ENCODE measurements around the gene PFN3. TPM values are rescaled to one million over a fixed set of nuclear protein-coding genes. Genes with fewer than 3 reads are reported as not detected.
"Not testable (repeated sequence)": the region's sequence is repeated elsewhere in the genome, so short reads cannot be mapped to it uniquely, and the experiment has no call there.

PFN3 gene
- total RNA-seq, 2 experiments from 2014 or later: not detected

DNA sequence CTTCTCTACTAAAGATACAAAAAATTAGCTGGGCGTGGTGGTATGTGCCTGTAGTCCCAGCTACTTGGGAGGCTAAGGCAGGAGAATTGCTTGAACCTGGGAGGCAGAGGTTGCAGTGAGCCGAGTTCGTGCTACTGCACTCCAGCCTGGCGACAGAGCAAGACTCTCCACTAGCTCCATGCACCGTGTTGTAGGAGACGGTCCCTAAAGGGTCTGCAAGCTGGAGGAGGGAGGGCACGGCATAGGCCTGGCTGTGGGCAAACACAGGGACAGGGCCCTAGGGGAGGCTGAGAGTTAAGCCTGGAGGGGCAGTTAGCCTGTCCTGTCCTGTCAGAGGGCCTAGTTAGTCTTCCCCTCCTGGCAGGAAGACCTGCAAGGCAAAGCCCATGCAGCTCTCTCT lies 39.7 kb downstream of the PFN3 start:
- not testable (repeated sequence) for H3K36me3 Mint-ChIP-seq, H3K27me3 Mint-ChIP-seq, H3K9me3 Mint-ChIP-seq, H3K4me3 Mint-ChIP-seq, DNase-seq
- Mint-ChIP-seq H3K27ac (peak overlapping the region; percentile 29), H3K4me1 (peaks cover 83% of the 10 kb centered on the region)

GRCh38 chr5:177359860-177360259 lies 40.6 kb downstream of the PFN3 start:
- H3K36me3 Mint-ChIP-seq: peaks cover 14% of the 10 kb centered on the region
- no peaks in the 10 kb centered on the region for H3K27me3 Mint-ChIP-seq
- DNase-seq: no peak
- peak overlapping the region; percentile 92 for H3K4me3 Mint-ChIP-seq
- H3K9me3 Mint-ChIP-seq: peaks cover 6% of the 10 kb centered on the region
- H3K27ac Mint-ChIP-seq: peak overlapping the region; percentile 86
- peaks cover 82% of the 10 kb centered on the region for H3K4me1 Mint-ChIP-seq

DNA sequence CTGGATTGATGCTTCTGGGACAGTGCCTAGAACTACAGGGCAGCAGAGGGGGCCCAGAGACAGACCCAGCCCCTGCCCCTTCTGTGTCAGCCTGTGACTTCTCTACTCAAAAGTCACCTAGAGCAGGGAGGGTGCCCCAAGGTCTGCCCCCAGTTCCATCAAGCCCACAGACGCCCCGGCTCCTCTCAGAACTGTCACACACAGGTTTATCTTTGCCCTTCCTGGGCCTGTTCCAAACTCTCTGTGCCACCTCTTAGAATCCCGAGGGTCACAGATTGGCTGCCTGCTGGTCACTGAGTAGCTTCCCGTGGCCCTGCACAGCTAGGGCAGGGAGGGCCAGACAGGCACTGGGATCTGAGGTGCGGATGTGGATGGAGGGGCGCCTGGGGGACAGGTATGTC lies 41.0 kb downstream of the PFN3 start:
- Mint-ChIP-seq H3K36me3 (peaks cover 14% of the 10 kb centered on the region), H3K4me3 (peak overlapping the region; percentile 92), H3K9me3 (peaks cover 10% of the 10 kb centered on the region), H3K27ac (peak overlapping the region; percentile 86), H3K4me1 (peaks cover 79% of the 10 kb centered on the region), H3K27me3 (no peaks in the 10 kb centered on the region)
- no peak for DNase-seq

- no peaks in the 10 kb centered on the region for H3K27me3 Mint-ChIP-seq
- H3K4me3 Mint-ChIP-seq: peak overlapping the region; percentile 92
- H3K36me3 Mint-ChIP-seq: peaks cover 14% of the 10 kb centered on the region
- H3K27ac Mint-ChIP-seq: peak overlapping the region; percentile 86
- H3K9me3 Mint-ChIP-seq: peaks cover 10% of the 10 kb centered on the region
- DNase-seq: no peak
- peaks cover 72% of the 10 kb centered on the region for H3K4me1 Mint-ChIP-seq
These were observed 42.1 kb downstream of the PFN3 start for GRCh38 chr5:177358370-177358819.

GRCh38 chr5:177357459-177358351 lies 42.8 kb downstream of the PFN3 start, which contains the start of gene RGS14:
Gene RGS14 (plus strand): TSS chr5:177357924. CDS start chr5:177358025, 101 bp downstream.
- peak within 1 kb of the TSS; percentile 87 for H3K27ac Mint-ChIP-seq
- H3K4me3 Mint-ChIP-seq: peak within 1 kb of the TSS; percentile 92
- peaks cover 66% of the 10 kb centered on the region for H3K4me1 Mint-ChIP-seq
- H3K36me3 Mint-ChIP-seq: peaks cover 14% of the 10 kb centered on the region
- no peaks in the 10 kb centered on the region for H3K27me3 Mint-ChIP-seq
- DNase-seq: peak; percentile 67
- peaks cover 10% of the 10 kb centered on the region for H3K9me3 Mint-ChIP-seq

- DNase-seq: no peak
- Mint-ChIP-seq H3K36me3 (peaks cover 14% of the 10 kb centered on the region), H3K9me3 (peaks cover 10% of the 10 kb centered on the region)
These were observed 43.4 kb downstream of the PFN3 start for GRCh38 chr5:177357146-177357458.

DNA sequence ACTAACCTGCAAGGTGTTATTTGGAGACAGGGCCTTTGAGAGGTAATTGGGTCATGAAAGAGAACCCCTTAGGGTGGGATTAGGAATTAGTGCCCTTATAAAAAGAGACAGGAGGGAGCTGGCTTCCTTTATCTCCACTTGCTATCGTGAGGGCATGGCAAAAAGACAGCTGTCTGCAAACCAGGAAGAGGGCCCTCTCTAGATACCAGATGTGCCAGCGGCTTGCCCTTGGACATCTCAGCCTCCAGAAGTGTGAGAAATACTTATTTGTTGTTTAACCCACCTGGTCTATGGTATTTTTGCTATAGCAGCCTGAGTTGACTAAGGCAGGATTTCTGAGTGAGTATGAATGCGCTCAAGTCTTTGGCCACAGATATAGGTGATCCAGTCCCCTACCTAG lies 43.7 kb downstream of the PFN3 start:
- Mint-ChIP-seq H3K27ac (peak overlapping the region; percentile 87), H3K9me3 (peaks cover 10% of the 10 kb centered on the region), H3K27me3 (no peaks in the 10 kb centered on the region), H3K4me3 (peak overlapping the region; percentile 92), H3K36me3 (peaks cover 13% of the 10 kb centered on the region), H3K4me1 (peaks cover 61% of the 10 kb centered on the region)
- DNase-seq: no peak

More at GRCh38 chr5:177357146-177357458, 43.4 kb downstream of the PFN3 start:
- Mint-ChIP-seq H3K4me3 (peak overlapping the region; percentile 92), H3K27ac (peak overlapping the region; percentile 87), H3K27me3 (no peaks in the 10 kb centered on the region), H3K4me1 (peaks cover 62% of the 10 kb centered on the region)

DNA sequence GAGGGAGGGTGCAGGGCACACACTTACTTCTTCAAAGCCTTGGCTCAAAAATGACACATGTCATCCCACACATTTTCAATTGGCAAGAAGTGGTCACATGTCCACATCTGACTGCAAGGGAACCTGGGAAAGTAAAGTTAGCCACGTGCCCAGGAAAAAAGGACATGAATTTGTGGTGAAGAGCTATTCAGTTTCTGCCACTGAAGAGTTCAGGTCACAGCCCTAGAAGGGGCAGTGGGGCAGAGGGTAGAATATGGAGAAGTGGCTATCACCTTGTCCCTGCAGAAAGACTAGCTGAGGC lies 44.6 kb downstream of the PFN3 start:
- Mint-ChIP-seq H3K36me3 (peaks cover 12% of the 10 kb centered on the region), H3K27ac (no peak overlapping the region), H3K4me3 (no peak overlapping the region), H3K27me3 (no peaks in the 10 kb centered on the region), H3K4me1 (peaks cover 54% of the 10 kb centered on the region), H3K9me3 (peaks cover 10% of the 10 kb centered on the region)
- no peak for DNase-seq

GRCh38 chr5:177355162-177355867 lies 45.1 kb downstream of the PFN3 start:
- H3K4me3 Mint-ChIP-seq: no peak overlapping the region

DNA sequence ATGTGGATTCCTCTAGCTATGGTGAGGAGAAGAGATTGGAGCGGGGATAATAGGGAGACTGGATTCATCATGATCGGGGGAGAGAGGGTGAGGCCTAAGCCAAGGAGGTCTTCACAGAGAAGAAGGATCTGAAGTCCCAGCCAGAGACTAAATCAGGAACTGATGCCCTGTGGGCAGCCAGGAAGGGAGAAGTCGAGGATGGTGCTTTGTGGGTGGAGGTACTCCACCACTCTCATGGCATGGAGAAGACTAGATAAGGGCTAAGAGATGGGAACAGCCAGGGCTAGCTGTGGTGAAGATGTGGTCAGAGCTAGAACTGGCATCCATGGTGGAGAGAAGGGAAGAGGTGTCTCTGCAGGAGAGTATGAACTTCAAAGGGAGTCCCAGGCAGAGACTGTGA lies 45.8 kb downstream of the PFN3 start:
- Mint-ChIP-seq H3K9me3 (peaks cover 10% of the 10 kb centered on the region), H3K36me3 (peaks cover 12% of the 10 kb centered on the region), H3K27me3 (no peaks in the 10 kb centered on the region), H3K4me3 (no peak overlapping the region), H3K27ac (no peak overlapping the region), H3K4me1 (peaks cover 55% of the 10 kb centered on the region)
- no peak for DNase-seq

More at GRCh38 chr5:177355162-177355867, 45.1 kb downstream of the PFN3 start:
- Mint-ChIP-seq H3K4me1 (peaks cover 56% of the 10 kb centered on the region), H3K27ac (no peak overlapping the region), H3K36me3 (peaks cover 12% of the 10 kb centered on the region), H3K9me3 (peaks cover 10% of the 10 kb centered on the region), H3K27me3 (no peaks in the 10 kb centered on the region)
- DNase-seq: no peak

DNA sequence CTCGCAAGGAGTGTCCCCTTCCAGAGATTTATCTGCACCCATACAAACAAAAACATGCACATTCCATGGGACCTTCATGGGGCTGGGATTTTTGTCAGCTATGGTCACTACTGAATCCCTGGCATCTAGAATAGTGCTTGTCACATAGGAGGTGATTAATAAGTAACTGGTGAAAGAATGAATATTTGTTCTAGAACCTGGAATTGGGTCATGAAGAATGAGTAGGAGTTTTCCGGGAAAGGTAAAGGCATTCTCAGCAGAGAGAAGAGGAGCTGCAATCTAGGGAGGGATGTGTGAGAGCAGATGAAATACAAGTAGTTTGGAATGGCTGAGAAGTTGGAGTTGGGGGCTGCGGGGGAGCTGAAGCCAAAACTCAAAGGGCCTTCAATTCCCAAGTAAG lies 46.2 kb downstream of the PFN3 start:
- H3K27me3 Mint-ChIP-seq: no peaks in the 10 kb centered on the region
- H3K36me3 Mint-ChIP-seq: peaks cover 14% of the 10 kb centered on the region
- no peak overlapping the region for H3K4me3 Mint-ChIP-seq
- H3K9me3 Mint-ChIP-seq: peaks cover 10% of the 10 kb centered on the region
- DNase-seq: no peak
- H3K27ac Mint-ChIP-seq: no peak overlapping the region
- H3K4me1 Mint-ChIP-seq: peaks cover 53% of the 10 kb centered on the region

DNA sequence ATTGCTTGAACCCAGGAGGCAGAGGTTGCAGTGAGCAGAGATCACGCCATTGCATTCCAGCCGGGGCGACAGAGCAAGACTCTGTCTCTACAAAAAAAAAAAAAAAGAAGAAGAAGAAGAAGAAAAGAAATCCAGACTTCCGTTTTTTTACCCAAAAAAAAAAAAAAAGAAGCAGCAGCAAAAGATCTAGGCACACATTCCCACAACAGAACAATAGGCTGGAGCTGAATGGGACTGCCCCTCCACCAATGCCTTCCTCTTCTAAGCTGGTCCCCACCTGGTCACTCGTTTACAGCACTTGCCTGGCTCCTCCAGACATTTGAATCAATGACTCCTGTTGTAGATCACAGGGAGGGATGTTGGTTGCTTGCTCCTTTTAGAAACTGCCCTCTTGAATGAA lies 47.4 kb downstream of the PFN3 start:
- no peak for DNase-seq
- H3K27me3 Mint-ChIP-seq: no peaks in the 10 kb centered on the region
- H3K4me1 Mint-ChIP-seq: peaks cover 47% of the 10 kb centered on the region
- no peak overlapping the region for H3K27ac Mint-ChIP-seq
- H3K36me3 Mint-ChIP-seq: peaks cover 14% of the 10 kb centered on the region
- H3K9me3 Mint-ChIP-seq: peaks cover 10% of the 10 kb centered on the region
- no peak overlapping the region for H3K4me3 Mint-ChIP-seq

DNA sequence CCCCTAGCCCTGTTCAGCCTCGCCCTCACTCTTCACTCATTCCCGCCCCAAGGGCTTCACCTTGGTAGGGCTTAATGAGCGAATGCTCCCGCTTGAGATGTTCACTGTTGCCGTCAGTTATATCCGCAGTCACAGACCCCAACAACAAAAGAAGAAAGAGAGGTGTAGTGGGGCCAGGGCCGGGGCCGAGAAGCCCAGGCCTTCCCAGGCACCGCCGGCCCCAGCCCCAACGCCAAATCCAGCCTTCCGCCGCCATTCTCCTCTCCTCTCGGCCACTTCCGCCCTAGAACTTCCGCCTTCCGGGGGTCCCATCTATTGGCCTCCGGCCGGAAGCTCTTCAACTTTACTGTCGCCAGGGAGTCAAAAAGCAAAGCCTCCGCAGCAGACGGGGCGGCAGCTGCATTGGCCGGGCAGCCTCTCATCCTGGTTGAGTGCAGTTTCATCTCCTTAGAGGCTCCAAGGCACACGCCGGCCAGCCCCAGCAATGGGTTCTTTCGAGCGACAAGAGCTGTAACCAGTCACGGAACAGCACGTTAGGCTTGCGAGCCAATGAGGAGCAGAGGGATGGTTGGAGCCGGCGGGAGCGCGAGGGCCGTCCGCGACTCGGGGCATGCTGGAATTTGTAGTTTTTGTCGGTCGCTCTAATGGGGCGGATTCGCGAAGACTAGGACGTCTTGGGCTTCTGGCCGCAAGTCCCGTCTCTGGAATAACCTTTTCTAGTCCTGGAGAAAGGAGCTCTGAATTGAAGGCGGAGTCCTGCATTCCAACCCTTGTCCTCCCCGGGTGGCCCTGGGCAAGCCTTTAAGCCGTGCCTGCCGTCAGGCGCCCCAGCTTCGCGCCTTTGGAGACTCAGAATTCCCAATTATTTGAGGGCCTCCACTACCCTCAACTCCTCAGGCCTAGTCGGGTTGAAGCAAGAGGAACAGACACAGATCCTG lies 48.8 kb downstream of the PFN3 start, which contains the start of gene LMAN2:
Gene LMAN2, minus strand, starts transcription at position 277 of the 938 bp plus-strand sequence. Its CDS starts 21 bp downstream, at position 256.
- DNase-seq: peak; percentile 93
- peaks cover 48% of the 10 kb centered on the region for H3K4me1 Mint-ChIP-seq
- peaks cover 10% of the 10 kb centered on the region for H3K9me3 Mint-ChIP-seq
- H3K4me3 Mint-ChIP-seq: peak within 1 kb of the TSS; percentile 97
- H3K27ac Mint-ChIP-seq: peak within 1 kb of the TSS; percentile 100
- peaks cover 14% of the 10 kb centered on the region for H3K36me3 Mint-ChIP-seq
- H3K27me3 Mint-ChIP-seq: no peaks in the 10 kb centered on the region

DNA sequence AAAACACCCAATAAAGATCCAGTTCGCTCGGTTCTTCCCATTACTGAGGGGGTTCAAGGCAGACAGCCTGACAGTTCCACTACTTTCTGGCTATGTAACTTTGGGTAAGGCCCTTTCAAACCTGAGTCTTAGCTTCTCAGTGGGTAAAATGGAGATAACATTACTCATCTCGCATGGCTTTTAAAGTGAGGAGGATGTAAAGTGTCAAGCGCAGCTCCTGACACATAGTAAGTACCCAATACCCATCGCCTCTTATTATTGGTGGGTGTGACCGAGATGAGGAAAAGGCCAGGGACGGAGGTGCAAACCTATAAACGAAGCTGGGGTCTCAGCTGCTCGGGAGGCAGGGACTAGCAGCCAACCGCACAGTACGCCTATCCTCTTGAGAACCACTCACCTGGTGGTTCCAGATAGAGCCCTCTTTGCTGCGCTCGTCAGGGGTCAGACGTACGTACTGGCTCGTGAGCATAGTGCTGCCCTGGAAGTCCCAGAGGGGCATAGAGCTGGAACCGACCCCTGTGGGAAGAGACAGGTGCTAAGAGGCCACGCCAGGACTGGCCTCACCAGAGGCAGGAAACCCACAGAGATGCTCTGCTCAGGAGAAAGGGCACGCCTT lies 49.6 kb downstream of the PFN3 start:
- Mint-ChIP-seq H3K4me3 (peak overlapping the region; percentile 97), H3K9me3 (peaks cover 10% of the 10 kb centered on the region), H3K4me1 (peaks cover 41% of the 10 kb centered on the region), H3K36me3 (peaks cover 13% of the 10 kb centered on the region), H3K27me3 (no peaks in the 10 kb centered on the region), H3K27ac (peak overlapping the region; percentile 100)
- DNase-seq: no peak
